ENCODE results near the gene PKD1L1. TPM values are rescaled to one million over a fixed set of nuclear protein-coding genes. Genes with fewer than 3 reads are reported as not detected.
A peak's percentile ranks its signal among the peaks of the same experiment; 100 is the strongest.

PKD1L1 gene
- total RNA-seq, 6 donors from 2014 or later, result 0.46 to 4.8 (median 0.75) TPM

DNA sequence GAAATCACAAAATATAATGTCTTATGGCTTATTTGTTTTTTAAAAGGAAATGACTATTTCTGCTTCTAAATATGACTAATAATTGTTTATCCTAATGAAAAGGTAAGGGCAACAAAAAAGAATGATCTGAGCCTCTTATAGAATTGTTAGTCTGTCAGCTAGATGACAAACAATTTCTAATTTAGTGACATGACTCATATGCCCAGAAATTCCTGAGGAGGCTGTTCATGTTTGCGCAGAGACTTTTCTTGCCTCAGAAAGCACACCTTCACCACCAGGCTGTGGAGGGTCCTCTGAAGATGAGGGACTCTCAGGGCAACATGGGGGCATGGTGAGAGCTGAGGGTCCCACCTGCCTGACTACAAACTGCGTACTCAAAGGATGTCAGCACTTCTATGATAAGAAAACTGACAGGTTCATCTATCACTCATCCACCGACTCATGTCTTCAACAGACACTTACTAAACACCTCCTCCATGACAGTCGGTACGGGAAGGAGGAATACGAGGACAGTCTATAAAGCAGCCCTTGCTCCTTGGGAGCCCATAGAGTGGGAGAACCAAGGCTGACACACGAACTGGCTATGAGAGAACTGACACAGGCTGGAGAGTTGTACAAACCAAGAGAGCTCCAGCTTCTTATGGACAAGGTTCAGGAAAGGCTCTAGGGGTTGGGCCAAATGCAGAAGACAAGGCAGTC is 102.0 kb downstream of the PKD1L1 start:
- Histone ChIP-seq H3K27ac (no peak overlapping the region), H3K4me3 (no peak overlapping the region), H3K27me3 (no peaks in the 10 kb centered on the region), H3K9me3 (no peaks in the 10 kb centered on the region), H3K4me1 (peaks cover 0 to 6% (median 0%) of the 10 kb centered on the region in 4 donors), H3K36me3 (no peaks in the 10 kb centered on the region)
- ATAC-seq (ENCODE audit: low FRiP score in 2 of 2) (no peak), DNase-seq (no peak)
- 80 to 84% methylated on average over 7 of the region's 7 CpGs for whole genome bisulfite sequencing, 2 donors
- TF ChIP-seq POLR2AphosphoS5 (IDR thresholded peaks at IDR 0.05) (no peak), EP300 (IDR thresholded peaks at IDR 0.05) (no peak), POLR2A (IDR thresholded peaks at IDR 0.05) (no peak)
- TF ChIP-seq, protein P1, sequence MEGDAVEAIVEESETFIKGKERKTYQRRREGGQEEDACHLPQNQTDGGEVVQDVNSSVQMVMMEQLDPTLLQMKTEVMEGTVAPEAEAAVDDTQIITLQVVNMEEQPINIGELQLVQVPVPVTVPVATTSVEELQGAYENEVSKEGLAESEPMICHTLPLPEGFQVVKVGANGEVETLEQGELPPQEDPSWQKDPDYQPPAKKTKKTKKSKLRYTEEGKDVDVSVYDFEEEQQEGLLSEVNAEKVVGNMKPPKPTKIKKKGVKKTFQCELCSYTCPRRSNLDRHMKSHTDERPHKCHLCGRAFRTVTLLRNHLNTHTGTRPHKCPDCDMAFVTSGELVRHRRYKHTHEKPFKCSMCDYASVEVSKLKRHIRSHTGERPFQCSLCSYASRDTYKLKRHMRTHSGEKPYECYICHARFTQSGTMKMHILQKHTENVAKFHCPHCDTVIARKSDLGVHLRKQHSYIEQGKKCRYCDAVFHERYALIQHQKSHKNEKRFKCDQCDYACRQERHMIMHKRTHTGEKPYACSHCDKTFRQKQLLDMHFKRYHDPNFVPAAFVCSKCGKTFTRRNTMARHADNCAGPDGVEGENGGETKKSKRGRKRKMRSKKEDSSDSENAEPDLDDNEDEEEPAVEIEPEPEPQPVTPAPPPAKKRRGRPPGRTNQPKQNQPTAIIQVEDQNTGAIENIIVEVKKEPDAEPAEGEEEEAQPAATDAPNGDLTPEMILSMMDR (IDR thresholded peaks at IDR 0.05), result no peak

DNA sequence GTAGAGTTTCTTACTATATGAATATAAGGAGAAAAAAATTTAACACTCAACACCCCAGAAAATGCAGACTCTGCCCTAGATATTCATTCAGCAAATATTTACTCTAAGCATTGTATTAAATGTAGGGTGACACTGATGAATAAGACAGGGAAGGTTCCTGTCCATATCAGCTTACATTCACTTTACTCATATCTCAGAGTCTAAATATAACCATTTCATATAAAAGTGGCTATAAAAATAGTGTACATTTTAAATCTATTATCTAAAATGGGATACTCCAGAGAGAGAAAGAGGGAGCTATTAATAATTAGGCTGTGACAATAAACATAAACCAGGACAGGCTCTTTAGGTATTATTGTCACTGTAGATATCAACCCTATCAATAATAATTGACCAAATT is 104.0 kb downstream of the PKD1L1 start:
- Histone ChIP-seq H3K4me3 (no peak overlapping the region), H3K27ac (no peak overlapping the region), H3K36me3 (no peaks in the 10 kb centered on the region), H3K9me3 (no peaks in the 10 kb centered on the region), H3K27me3 (no peaks in the 10 kb centered on the region), H3K4me1 (peaks cover 0 to 6% (median 0%) of the 10 kb centered on the region in 4 donors)
- DNase-seq (no peak), ATAC-seq (ENCODE audit: low FRiP score in 2 of 2) (no peak)
- TF ChIP-seq POLR2A (IDR thresholded peaks at IDR 0.05), result no peak
- TF ChIP-seq, protein P1 (IDR thresholded peaks at IDR 0.05), result no peak
- no peak for TF ChIP-seq EP300 (IDR thresholded peaks at IDR 0.05)
- TF ChIP-seq POLR2AphosphoS5 (IDR thresholded peaks at IDR 0.05), result no peak

DNA sequence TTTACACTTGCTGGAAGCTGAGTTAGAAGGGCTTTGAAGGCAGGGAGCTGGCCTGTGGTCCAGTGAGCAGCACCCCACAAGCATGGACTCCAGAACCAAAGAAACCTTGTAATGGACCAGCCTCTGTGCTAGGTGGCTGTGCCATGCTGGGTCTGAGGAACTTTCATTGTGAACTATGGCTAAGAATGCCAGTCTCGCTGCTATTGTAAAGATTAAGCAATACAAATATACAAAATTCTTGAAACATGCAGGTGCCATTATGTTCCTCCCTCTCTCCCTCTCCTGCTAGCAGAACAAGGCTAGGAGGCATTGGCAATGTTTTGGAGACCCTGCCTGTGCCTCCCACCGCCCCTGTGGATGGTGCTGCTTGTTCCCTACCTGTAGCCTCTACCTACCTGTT is 105.0 kb downstream of the PKD1L1 start:
- Histone ChIP-seq H3K4me1 (peaks cover 0 to 6% (median 0%) of the 10 kb centered on the region in 4 donors), H3K4me3 (no peak overlapping the region), H3K36me3 (no peaks in the 10 kb centered on the region), H3K9me3 (no peaks in the 10 kb centered on the region), H3K27me3 (no peaks in the 10 kb centered on the region), H3K27ac (no peak overlapping the region)
- no peak for DNase-seq
- no peak for ATAC-seq (ENCODE audit: low FRiP score in 2 of 2)
- TF ChIP-seq, protein P1 (IDR thresholded peaks at IDR 0.05), result no peak
- TF ChIP-seq POLR2A (IDR thresholded peaks at IDR 0.05), result no peak
- no peak for TF ChIP-seq EP300 (IDR thresholded peaks at IDR 0.05)
- TF ChIP-seq POLR2AphosphoS5 (IDR thresholded peaks at IDR 0.05), result no peak
- WGBS, 2 donors, result 54 to 83% methylated on average over 2 of the region's 2 CpGs

DNA sequence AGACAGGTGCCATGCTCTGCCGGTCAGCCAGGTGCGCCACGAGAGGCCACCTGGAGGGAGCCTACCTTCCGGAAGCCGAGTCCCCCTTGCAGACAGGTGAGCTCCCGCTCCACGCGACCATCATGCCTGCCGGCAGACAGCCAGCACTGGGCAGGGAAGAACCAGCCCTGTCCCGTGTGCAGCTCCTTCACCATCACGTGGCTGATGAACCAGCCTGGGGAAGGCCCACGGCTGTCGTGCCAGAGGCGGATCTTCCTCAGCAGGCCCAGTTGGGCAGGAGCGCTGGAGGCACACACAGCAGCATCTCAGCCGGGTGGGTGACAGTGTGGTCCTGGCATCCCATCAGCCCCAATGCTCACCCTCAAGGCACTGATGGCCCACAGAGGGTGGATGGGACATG is 108.9 kb downstream of the PKD1L1 start:
- TF ChIP-seq POLR2A (IDR thresholded peaks at IDR 0.05) (no peak), EP300 (IDR thresholded peaks at IDR 0.05) (no peak), POLR2AphosphoS5 (IDR thresholded peaks at IDR 0.05) (no peak)
- TF ChIP-seq, protein P1 (IDR thresholded peaks at IDR 0.05), result no peak
- Histone ChIP-seq H3K4me1 (no peaks in the 10 kb centered on the region), H3K27me3 (no peaks in the 10 kb centered on the region), H3K27ac (no peak overlapping the region), H3K4me3 (no peak overlapping the region), H3K9me3 (no peaks in the 10 kb centered on the region), H3K36me3 (no peaks in the 10 kb centered on the region)
- 83 to 97% methylated on average over 10 to 16 of the region's 16 CpGs for WGBS, 2 donors
- DNase-seq, result peak in 1 of 2 donors; percentile 68
- ATAC-seq (ENCODE audit: low FRiP score in 2 of 2), result peak in 1 of 2 donors; percentile 47

DNA sequence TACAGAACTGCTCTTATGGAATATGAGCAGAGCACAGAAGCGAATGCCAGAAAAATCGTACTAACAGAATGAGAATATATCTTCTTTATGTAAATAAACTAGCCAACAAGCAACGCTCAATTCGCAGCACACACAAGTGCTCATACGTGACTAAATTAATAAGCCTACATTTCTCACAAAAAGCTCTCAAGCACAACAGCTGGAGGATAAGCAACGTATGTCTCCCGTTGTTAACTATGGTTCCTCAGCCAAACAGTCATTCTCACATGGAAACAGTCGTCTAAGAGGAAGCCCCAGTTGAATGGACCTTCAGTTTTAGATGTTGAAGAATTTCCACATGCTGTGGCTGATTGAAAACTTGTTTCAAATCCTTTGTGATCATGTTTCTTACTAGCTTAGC is 110.4 kb downstream of the PKD1L1 start:
- Histone ChIP-seq H3K27me3 (no peaks in the 10 kb centered on the region), H3K9me3 (no peaks in the 10 kb centered on the region), H3K4me3 (no peak overlapping the region), H3K36me3 (no peaks in the 10 kb centered on the region), H3K27ac (no peak overlapping the region), H3K4me1 (no peaks in the 10 kb centered on the region)
- DNase-seq (no peak), ATAC-seq (ENCODE audit: low FRiP score in 2 of 2) (no peak)
- TF ChIP-seq POLR2AphosphoS5 (IDR thresholded peaks at IDR 0.05) (no peak), POLR2A (IDR thresholded peaks at IDR 0.05) (no peak), EP300 (IDR thresholded peaks at IDR 0.05) (no peak)
- TF ChIP-seq, protein P1 (IDR thresholded peaks at IDR 0.05), result no peak
- 86 to 92% methylated on average over 8 of the region's 8 CpGs for WGBS, 2 donors
